Right lung (tissue), 5 donors: ENCODE measurements around the gene KAT6B. TPM values are rescaled to one million over a fixed set of nuclear protein-coding genes. Genes with fewer than 3 reads are reported as not detected.

Source experiments
- DNase-seq, 2 donors: peaks; one replicate each; pipeline ENCODE4 v3.0.0-alpha.2; 2013
- polyA plus RNA-seq, 5 donors: library from polyadenylated mRNA; unstranded; fragments of 120-200 nt; gene quantifications; one replicate each; pipeline versions ENCODE4 v1.2.1 to v1.2.3, GENCODE V29; 2013; ENCODE audit warnings: inconsistent platforms in 1 of 5, low replicate concordance in 1 of 5; ENCODE audit not compliant: insufficient read length in 5 of 5, insufficient read depth in 1 of 5

KAT6B gene
- polyA plus RNA-seq, 5 donors = 28.1 to 47.5 (median 42.0) TPM

DNA sequence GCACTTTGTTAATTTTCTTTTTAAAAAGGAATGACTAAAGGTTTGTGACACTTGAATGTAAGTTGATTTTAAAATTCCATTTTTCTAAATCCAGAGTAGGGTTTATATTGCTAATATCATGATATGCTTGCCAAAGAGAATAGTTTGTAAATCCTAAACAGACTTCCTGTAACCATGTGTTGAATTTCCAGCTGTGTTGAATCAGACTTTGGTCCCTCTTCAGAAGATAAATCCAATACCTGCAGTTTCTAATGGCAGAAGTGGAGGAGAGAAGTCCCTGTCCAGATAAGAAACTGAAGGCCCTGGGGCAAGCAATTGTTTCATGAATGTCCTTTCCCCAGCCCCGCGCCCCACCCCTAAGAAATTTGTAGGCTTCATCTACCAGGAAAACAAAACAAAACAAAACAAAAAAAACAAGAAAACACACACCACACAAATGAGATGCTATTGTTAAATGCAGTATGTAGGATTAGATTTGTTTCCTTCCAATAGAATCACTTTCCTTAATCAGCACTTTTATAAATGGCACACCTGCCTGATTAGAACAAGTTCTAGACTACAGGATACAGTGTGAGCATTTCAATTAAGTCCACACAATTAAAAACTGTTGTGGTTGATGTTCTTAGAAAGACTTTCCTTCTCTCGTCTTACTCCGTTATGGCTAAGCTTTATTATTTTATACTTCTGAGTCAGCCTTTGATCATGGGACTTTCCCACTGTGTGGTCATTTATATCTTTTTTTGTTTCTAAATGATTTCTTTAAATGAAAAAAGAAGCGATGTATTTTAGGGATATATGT, 122.8 kb downstream of the KAT6B start:
- no peak for DNase-seq

GRCh38 chr10:74949843-74950765, 123.7 kb downstream of the KAT6B start:
- DNase-seq = no peak

DNA sequence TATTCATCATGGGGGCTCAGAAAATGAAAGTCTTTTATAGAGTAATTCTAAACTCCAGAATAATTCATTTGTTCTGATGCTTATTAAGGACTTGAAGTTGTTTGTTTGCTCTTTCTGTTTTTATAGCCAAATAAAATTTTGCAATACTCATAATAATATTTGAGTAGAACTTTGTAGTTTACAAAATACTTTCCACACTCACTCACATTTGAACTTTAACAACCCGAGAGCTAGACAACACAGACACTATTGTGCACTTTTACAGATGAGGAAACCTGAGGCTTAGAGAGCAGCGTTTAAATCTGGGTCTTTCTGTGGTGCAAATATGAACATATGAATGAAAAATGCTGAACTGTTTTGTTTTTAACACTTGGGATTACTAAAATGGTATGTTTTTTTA, 126.8 kb downstream of the KAT6B start:
- DNase-seq = no peak

DNA sequence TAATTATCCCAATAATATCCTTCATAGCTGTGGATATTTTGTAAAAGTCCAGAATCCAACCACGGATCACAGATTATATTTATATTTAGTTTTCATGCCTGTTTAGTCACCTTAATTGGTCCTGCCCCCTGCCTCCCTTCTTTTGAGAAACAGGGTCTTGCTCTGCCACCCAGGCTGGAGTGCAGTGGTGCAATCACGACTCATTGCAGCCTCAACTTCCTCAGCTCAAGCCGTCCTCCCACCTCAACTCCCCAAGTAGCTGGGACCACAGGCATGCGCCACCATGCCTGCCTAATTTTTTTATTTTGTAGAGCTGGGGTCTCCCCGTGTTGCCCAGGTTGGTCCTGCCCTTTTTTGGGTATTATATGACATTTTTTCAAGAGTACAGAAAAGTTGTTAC, 129.4 kb downstream of the KAT6B start:
- DNase-seq = no peak

- no peak for DNase-seq
These were observed 130.2 kb downstream of the KAT6B start for GRCh38 chr10:74956555-74957111.

DNA sequence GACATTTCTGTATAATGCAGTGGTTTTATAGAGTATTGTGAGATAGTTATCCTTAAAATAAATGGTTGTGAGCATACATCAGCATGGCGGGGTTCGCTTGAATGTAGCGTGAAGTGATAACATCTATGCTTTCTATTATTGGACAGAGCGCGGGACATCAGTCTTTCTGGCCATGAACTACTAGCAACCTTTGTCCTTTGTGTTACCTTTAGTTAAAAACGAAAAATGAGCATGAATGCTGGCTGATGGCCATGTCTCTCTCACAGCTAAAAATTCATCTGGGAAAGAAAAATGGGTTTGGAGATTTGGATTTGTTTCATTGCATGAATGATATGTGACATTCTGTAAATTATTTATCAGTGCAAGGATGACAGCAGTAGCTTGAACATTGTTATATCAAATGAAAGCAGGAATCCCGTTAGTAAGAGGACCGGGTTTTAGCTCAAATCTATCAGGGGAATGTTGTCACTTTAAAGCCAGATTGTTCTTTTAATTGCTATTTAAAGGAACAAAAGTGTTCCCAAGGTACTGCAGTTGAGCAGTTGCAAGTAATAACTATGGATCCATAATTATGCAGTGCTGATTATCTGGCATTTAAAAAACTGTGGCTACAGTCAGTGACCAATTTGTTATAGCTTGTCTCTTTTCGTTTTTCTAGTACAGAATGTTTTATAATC, 131.0 kb downstream of the KAT6B start:
- DNase-seq = no peak

- DNase-seq = no peak
These were observed 131.9 kb downstream of the KAT6B start for GRCh38 chr10:74958316-74958715.

DNA sequence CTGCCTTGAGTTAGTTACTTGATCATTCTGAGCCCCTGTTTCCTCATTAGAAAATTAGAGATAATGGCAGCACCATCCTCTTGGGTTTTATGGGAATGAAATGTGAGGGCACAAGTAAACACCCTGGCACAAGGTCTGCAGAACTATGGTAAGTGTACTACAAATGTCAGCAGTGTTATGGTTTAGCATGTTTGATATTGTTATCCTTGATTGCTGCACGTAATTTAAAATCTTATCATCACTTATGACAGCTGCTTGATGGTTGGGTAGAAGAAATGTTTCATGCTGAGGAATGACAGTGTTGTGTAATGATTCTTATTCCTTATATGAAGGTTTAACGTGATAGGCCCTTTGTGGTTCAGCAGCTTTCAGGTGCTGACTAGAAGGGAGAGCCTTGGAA, 134.3 kb downstream of the KAT6B start:
- DNase-seq = no peak

- no peak for DNase-seq
These were observed 136.1 kb downstream of the KAT6B start for GRCh38 chr10:74962517-74962916.

DNA sequence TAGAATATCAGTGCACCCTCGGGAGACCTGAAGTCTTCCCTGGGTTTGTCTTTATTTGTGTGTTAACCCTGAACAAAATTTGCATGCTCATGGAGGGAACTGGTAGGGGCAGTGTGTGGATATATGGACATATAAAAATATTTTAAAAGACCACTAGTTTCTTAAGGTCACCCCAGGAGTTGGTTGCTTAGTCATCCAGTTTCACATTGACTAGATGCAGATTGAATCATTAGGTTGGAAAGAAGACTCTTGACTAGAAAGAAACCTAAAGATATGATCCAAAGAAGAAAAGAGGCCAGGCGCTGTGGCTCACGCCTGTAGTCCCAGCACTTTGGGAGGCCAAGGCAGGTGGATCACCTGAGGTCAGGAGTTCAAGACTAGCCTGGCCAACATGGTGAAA, 137.1 kb downstream of the KAT6B start:
- no peak for DNase-seq

DNA sequence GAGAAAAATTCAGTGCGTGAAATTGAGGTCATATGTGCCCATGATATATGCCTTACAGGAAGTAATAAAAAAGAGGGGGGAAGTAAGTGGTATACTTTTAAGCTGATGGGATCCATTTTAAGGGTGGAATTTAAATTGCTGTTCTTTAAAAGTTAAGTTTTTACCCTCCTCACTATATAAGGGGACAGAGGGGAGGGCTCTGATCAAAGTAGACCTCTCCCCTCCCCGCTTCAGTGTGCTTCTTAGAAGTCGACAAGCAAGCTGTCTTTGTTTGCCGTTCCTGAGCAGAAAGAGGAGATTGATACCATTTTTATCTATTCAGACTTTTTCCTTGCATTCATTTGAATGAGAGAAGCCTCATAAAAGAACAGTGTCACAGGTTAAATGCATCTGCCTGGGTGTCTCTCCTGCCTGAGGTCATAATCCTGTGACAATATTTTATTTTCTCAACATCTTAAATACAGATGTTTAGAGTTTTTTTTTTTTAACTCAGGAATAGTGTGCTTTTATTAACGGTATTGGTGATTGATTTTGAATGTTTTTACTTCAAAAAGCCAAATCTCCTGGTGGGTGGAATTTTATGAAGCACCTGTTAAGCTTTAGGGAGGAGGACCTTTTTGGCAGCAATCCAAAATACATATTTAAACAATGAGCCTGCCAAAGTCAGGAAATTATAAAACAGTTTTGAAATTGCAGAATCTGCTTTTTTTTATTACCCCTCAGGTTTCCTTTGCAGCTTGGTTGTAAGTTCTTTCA, 141.7 kb downstream of the KAT6B start:
- peak; percentile 15 to 24 for DNase-seq

- no peak for DNase-seq
These were observed 142.3 kb downstream of the KAT6B start for GRCh38 chr10:74968667-74969061.

DNA sequence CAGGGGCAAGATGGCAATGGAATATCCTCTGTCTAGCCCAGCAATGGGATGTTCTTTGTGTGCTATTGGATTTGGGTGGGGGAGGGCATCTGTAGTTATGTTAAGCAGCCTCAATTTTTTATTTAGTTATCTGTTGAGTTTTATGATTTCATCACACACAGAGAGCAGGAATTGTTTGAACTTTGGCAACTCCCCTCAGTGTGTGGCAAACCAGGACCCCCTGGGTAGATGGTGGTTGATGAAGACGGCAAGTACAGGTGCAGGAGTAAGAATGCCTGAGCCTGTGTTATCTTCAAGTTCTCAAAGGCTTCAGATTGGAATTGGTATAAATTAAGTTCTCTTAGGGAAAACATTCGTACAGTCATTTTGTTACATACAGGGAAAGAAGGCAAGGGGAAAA, 142.7 kb downstream of the KAT6B start:
- no peak for DNase-seq

DNA sequence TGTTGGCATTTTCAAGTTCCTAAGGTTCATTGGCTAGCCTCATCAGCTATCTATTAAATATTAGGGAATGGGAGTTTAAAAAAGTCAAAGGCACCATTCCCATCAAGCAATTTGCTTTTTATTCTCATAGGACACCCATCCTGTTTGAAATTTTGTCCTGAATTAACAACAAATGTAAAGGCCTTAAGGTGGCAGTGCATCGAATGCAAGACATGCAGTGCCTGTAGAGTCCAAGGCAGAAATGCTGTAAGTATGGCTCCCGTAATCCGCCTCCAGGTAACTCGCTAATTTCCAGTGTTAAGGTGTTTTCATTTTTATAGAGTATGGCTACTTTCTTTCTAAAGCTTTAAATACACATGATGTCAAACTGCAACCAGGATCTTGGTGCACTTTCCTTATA, 143.1 kb downstream of the KAT6B start:
- no peak for DNase-seq

DNA sequence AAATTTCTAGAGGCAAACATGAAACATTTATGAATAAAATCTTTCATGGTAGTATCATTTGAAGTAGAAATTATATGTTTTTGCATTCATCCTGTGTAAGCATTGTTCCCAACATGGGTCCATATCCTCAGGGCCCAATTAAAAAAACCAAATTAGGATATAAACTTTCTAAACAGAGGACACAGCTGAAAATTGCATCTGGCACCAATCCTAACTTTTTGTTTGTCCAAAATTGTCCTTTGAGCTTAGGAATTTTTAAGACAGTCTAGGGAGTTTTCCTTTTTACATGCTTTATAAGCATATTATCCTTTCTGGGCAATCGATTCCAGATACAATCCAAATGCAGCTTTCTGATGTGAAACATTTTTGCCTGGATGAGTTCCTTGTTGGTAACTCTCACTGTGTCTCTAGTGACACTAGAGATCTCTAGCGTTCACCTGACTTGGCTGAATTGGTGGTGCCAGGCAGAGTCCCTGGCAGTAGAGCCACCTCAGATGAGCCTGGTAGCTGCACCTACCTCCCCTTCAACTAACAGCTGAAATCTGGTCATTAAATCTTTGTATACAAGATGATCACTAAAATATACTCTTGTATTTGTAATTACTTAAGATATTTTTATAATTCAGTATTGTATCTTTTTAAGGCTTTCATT, 147.5 kb downstream of the KAT6B start:
- no peak for DNase-seq

DNA sequence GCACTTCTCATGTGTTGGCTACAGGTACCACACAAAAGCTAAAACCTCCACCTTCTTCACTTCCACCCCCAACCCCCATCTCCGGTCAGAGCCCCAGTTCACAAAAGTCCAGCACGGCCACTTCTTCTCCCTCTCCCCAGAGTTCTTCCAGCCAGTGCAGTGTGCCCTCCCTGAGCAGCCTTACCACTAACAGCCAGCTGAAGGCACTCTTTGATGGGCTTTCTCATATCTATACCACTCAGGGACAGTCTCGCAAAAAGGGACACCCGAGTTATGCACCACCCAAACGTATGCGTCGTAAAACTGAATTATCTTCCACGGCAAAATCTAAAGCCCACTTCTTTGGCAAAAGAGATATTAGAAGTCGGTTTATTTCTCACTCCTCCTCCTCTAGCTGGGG, 149.4 kb downstream of the KAT6B start:
- DNase-seq = no peak

GRCh38 chr10:74976565-74976964, 150.2 kb downstream of the KAT6B start:
- no peak for DNase-seq

- DNase-seq = no peak
These were observed 150.7 kb downstream of the KAT6B start for GRCh38 chr10:74977072-74977471.

DNA sequence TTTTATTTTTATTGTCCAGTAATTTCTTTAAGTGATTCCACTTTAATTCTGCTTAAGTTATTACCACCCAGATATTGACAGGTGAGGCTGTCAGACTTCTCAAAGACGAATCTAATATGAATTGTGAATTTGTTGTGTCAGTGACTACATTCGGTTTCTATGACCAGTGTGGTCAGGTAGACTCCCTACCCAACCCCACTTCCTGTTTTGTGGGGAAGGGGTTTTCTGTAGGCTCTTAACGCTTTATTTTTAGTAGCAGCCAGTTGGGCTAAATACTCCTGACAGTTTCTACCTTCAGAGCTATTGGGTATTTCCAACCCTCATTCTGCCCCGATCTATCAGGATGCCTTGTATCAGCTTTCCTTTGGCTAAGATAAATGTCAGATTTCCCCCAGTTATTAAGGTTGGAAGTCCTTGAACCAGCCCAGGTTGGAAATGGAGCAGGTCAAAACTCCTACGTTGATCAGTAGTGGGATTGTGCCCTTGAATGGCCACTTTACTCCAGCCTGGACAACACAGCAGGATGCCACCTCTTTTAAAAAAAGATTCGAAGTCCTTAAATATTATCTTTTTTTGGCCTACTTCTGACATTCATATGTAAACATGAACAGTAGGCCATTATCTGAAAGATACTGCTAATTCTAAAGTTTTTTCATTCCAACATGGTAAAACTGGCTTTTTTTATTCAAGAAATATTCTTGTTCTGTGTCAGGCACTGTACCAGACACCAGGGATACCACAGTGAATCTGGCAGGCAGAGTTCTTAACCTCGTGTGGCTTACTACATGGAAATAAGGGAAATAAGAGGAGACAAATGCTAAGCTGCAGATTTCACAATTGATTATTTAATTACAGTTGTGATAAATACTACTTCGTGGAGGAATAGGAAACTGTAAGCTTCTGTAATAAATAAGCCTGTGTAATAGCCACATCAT, 151.8 kb downstream of the KAT6B start:
- no peak for DNase-seq
